Choroid plexus epithelial cell (primary cell): ENCODE results near the gene GEMIN4.
"Not testable (repeated sequence)": the region's sequence is repeated elsewhere in the genome, so short reads cannot be mapped to it uniquely, and the experiment has no call there.

Source experiments
- DNase-seq: peaks from one replicate; pipeline ENCODE4 v3.0.0-alpha.2; 2010; ENCODE audit warnings: low read depth
- H3K4me3 ChIP-seq: 2 replicates; pipeline ENCODE4 v1.5.1; 2011; ENCODE audit warnings: low read depth, mild to moderate bottlenecking, control low read depth, low read length, moderate library complexity
- CTCF ChIP-seq: conservative IDR thresholded peaks from 2 replicates; pipeline ENCODE4 v1.5.1; 2011; ENCODE audit warnings: low read depth, mild to moderate bottlenecking, control low read depth, inconsistent platforms, low read length, moderate library complexity

GEMIN4 gene

GRCh38 chr17:699345-699744, 52.7 kb downstream of the GEMIN4 start:
- TF ChIP-seq CTCF, result no peak

GRCh38 chr17:698096-698495, 54.0 kb downstream of the GEMIN4 start:
- not testable (repeated sequence) for H3K4me3 ChIP-seq, DNase-seq

More at GRCh38 chr17:699345-699744, 52.7 kb downstream of the GEMIN4 start:
- H3K4me3 ChIP-seq, result no peak overlapping the region
- no peak for DNase-seq

GRCh38 chr17:697682-698081, 54.4 kb downstream of the GEMIN4 start:
- no peak for TF ChIP-seq CTCF
- no peak for DNase-seq

GRCh38 chr17:696369-696768, 55.7 kb downstream of the GEMIN4 start:
- peak; percentile 19 for DNase-seq
- no peak for TF ChIP-seq CTCF

More at GRCh38 chr17:697682-698081, 54.4 kb downstream of the GEMIN4 start:
- H3K4me3 ChIP-seq, result no peak overlapping the region

More at GRCh38 chr17:696369-696768, 55.7 kb downstream of the GEMIN4 start:
- H3K4me3 ChIP-seq, result no peak overlapping the region
